Osteoblast (primary cell): ENCODE data around the gene C1S. TPM values are rescaled to one million over a fixed set of nuclear protein-coding genes. Genes with fewer than 3 reads are reported as not detected.

Source experiments
- DNase-seq: peaks from one replicate; pipeline ENCODE4 v3.0.0; 2011; ENCODE audit warnings: low spot score, mixed read lengths; ENCODE audit not compliant: insufficient read length; ENCODE audit errors: missing footprints
- H2AFZ ChIP-seq: 2 replicates; pipeline ENCODE4 v1.6.0; 2011; ENCODE audit warnings: mild to moderate bottlenecking, low read length
- H3K27ac ChIP-seq: 2 replicates; pipeline ENCODE4 v1.5.1; 2011; ENCODE audit warnings: mild to moderate bottlenecking, low read depth, low read length, moderate library complexity
- H3K27me3 ChIP-seq: 2 replicates; pipeline ENCODE4 v1.6.0; 2012; ENCODE audit warnings: mild to moderate bottlenecking, control low read depth, inconsistent platforms, low read length, moderate library complexity; ENCODE audit not compliant: insufficient read depth
- H3K36me3 ChIP-seq: 2 replicates; pipeline ENCODE4 v1.5.1; 2011; ENCODE audit warnings: mild to moderate bottlenecking, low read length, control low read depth, moderate library complexity; ENCODE audit not compliant: insufficient read depth
- H3K4me1 ChIP-seq: 2 replicates; pipeline ENCODE4 v1.5.1; 2011; ENCODE audit warnings: mild to moderate bottlenecking, low read length, control low read depth, moderate library complexity; ENCODE audit not compliant: insufficient read depth
- H3K4me2 ChIP-seq: 2 replicates; pipeline ENCODE4 v1.6.0; 2011; ENCODE audit warnings: mild to moderate bottlenecking, low read length; ENCODE audit not compliant: insufficient read depth
- H3K4me3 ChIP-seq: fragments of 200-600 bp; sonication (generic); 3 replicates; pipeline ENCODE4 v1.5.1; 2012; ENCODE audit warnings: mild to moderate bottlenecking, low read length, inconsistent platforms; ENCODE audit not compliant: insufficient read depth
- H3K79me2 ChIP-seq: 2 replicates; pipeline ENCODE4 v1.6.0; 2012; ENCODE audit warnings: mild to moderate bottlenecking, low read length, control low read depth, inconsistent platforms; ENCODE audit not compliant: insufficient read depth
- H3K9me3 ChIP-seq: 2 replicates; pipeline ENCODE4 v1.5.1; 2011; ENCODE audit warnings: low read depth, low read length, control low read depth
- H4K20me1 ChIP-seq: 2 replicates; pipeline ENCODE4 v1.6.0; 2012; ENCODE audit warnings: mild to moderate bottlenecking, low read length, control low read depth; ENCODE audit not compliant: insufficient read depth
- small RNA-seq: library from RNA; depleted of rRNA; stranded (forward); fragments of <200 nt; gene quantifications from one replicate; pipeline ENCODE3, GENCODE V24; 2012
- total RNA-seq: library from RNA; depleted of rRNA; stranded (reverse); fragments of >200 nt; gene quantifications from 2 replicates; pipeline ENCODE4 v1.2.3, GENCODE V29; 2012
- TF ChIP-seq, protein P1 (sequence below): IDR thresholded peaks from 2 replicates; pipeline ENCODE4 v1.5.1; 2011; ENCODE audit warnings: mild to moderate bottlenecking, low read depth, low read length, moderate library complexity; ENCODE audit errors: extremely low read depth

Gene C1S
- total RNA-seq, 1 donor: 443 TPM

DNA sequence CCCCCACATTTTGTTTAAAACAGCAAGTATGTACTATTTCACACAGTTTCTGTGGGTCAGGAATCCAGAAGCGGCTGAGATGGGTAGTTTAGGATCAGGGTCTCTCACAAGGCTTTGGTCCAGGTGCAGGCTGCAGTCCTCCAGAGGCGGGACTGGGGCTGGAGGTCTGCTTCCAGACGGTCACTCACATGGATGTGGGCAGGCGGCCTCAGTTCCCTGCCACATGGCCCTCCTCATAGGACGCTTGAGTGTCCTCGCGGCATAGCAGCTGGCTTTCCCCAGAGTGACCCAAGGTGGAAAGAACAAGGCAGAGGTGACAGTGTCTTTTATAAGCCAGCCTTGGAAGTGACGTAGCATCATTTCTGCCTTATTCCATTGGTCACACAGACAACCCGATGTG, 56.4 kb downstream of the C1S start:
- DNase-seq: no peak
- no peaks in the 10 kb centered on the region for H3K79me2 ChIP-seq
- H2AFZ ChIP-seq: no peak overlapping the region
- H3K27me3 ChIP-seq: no peaks in the 10 kb centered on the region
- H3K4me2 ChIP-seq: no peak overlapping the region
- peaks cover 5% of the 10 kb centered on the region for H3K36me3 ChIP-seq
- no peaks in the 10 kb centered on the region for H3K4me1 ChIP-seq
- no peaks in the 10 kb centered on the region for H3K9me3 ChIP-seq
- TF ChIP-seq, protein P1, sequence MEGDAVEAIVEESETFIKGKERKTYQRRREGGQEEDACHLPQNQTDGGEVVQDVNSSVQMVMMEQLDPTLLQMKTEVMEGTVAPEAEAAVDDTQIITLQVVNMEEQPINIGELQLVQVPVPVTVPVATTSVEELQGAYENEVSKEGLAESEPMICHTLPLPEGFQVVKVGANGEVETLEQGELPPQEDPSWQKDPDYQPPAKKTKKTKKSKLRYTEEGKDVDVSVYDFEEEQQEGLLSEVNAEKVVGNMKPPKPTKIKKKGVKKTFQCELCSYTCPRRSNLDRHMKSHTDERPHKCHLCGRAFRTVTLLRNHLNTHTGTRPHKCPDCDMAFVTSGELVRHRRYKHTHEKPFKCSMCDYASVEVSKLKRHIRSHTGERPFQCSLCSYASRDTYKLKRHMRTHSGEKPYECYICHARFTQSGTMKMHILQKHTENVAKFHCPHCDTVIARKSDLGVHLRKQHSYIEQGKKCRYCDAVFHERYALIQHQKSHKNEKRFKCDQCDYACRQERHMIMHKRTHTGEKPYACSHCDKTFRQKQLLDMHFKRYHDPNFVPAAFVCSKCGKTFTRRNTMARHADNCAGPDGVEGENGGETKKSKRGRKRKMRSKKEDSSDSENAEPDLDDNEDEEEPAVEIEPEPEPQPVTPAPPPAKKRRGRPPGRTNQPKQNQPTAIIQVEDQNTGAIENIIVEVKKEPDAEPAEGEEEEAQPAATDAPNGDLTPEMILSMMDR: no peak
- H3K4me3 ChIP-seq: no peak overlapping the region
- H4K20me1 ChIP-seq: no peaks in the 10 kb centered on the region
- no peak overlapping the region for H3K27ac ChIP-seq

DNA sequence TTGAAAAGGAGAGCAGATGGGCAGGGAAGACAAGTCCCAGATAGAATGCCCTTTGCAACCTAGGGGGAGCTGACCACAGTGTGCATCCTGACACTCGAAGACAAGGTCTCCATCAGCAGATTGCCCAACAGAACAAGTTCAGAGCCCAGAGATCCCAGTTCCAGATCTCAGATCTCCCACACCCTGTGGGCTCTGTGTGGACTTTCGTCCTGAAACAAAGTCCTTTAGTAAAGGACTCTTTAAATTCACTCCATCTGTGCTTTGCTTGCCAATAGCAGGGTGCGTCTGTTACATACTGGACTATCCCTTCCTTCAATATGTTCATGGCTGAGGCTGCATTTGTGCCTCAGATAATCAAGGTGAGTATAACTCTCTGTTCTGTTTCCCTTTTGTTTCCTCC, 57.2 kb downstream of the C1S start:
- Histone ChIP-seq H3K4me1 (no peaks in the 10 kb centered on the region), H3K36me3 (peaks cover 5% of the 10 kb centered on the region), H3K79me2 (no peaks in the 10 kb centered on the region), H3K4me2 (no peak overlapping the region), H3K27me3 (no peaks in the 10 kb centered on the region), H2AFZ (no peak overlapping the region), H3K4me3 (no peak overlapping the region), H3K9me3 (no peaks in the 10 kb centered on the region), H3K27ac (no peak overlapping the region), H4K20me1 (no peaks in the 10 kb centered on the region)
- no peak for DNase-seq
- TF ChIP-seq, protein P1: no peak

DNA sequence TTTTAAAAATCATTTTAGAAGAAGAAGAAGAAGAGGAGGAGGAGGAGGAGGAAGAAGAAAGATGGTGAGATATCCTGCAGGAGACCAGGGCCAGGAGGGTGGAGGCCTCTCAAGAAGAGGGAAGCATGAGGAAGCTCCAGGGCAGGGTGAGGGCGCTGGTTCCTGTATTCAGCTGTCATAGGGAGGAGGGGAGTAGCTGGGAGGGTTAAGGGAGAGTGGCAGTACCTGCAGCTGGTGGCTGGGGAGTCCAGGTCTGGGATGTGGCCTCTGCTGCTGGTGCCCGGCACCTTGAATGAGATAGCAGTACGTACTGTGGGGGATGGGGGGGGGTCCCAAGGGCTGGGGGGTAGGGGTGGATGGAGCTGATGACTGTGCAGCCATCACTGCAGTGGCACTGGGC, 58.4 kb downstream of the C1S start:
- Histone ChIP-seq H3K27me3 (no peaks in the 10 kb centered on the region), H4K20me1 (no peaks in the 10 kb centered on the region), H2AFZ (no peak overlapping the region), H3K27ac (no peak overlapping the region), H3K36me3 (peaks cover 5% of the 10 kb centered on the region), H3K4me3 (no peak overlapping the region), H3K9me3 (no peaks in the 10 kb centered on the region), H3K4me2 (no peak overlapping the region), H3K79me2 (no peaks in the 10 kb centered on the region), H3K4me1 (no peaks in the 10 kb centered on the region)
- no peak for DNase-seq
- TF ChIP-seq, protein P1: no peak

DNA sequence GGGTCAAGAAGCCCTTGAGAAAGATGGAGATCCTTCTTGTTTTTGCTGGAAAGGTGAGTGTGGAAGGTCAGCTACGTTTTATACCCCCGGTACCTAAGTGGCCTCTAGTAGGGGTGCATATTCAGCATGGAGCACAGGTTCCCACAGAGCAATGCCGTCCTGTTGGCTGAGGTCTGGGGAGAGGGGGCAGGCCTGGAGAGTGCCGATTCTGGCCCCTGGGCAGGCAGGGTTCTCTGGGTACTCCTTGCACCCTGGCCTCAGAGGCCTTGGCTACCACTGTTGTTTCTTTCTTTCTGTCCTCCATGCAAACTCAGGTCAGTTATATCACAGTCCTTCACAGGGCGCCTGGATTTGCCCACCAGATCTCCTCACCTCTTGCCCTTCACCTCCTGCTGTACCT, 59.6 kb downstream of the C1S start:
- Histone ChIP-seq H3K4me3 (no peak overlapping the region), H3K27ac (no peak overlapping the region), H3K4me2 (no peak overlapping the region), H3K9me3 (no peaks in the 10 kb centered on the region), H3K27me3 (no peaks in the 10 kb centered on the region), H3K79me2 (no peaks in the 10 kb centered on the region), H2AFZ (no peak overlapping the region), H4K20me1 (no peaks in the 10 kb centered on the region), H3K36me3 (peaks cover 5% of the 10 kb centered on the region), H3K4me1 (no peaks in the 10 kb centered on the region)
- DNase-seq: no peak
- TF ChIP-seq, protein P1: no peak

Small RNA genes lying within 50 kb of the gene (small RNA-seq; reads per million reads assigned to genes)
- not detected for gene AC006512.1
- not detected for gene RNU6-485P

Other genes starting within 250 kb of the C1S start
- gene GPR162, start 238.9 kb upstream of the C1S start, total RNA-seq: 1.4 and 5.0 TPM in 2 replicates
- 108 and 130 TPM in 2 replicates for gene P3H3, start 232.3 kb upstream of the C1S start, total RNA-seq
- gene GNB3, start 219.8 kb upstream of the C1S start, total RNA-seq: 1.4 and 2.7 TPM in 2 replicates
- 4.0 and 5.0 TPM in 2 replicates for gene CDCA3, start 209.4 kb upstream of the C1S start, total RNA-seq
- 65.7 and 77.1 TPM in 2 replicates for gene USP5, start 208.6 kb upstream of the C1S start, total RNA-seq
- gene TPI1, start 193.2 kb upstream of the C1S start, total RNA-seq: 385 and 553 TPM in 2 replicates
- 11.5 and 11.9 TPM in 2 replicates for gene SPSB2, start 187.4 kb upstream of the C1S start, total RNA-seq
- gene LRRC23, start 155.9 kb upstream of the C1S start, total RNA-seq: 7.1 and 7.6 TPM in 2 replicates
- gene ENO2, start 146.1 kb upstream of the C1S start, total RNA-seq: 8.5 and 13.4 TPM in 2 replicates
- gene ATN1, start 132.8 kb upstream of the C1S start, total RNA-seq: 10.3 and 14.1 TPM in 2 replicates
- gene RNU7-1, start 116.9 kb upstream of the C1S start, total RNA-seq: not detected in 2 replicates
- gene C12orf57, start 116.7 kb upstream of the C1S start, total RNA-seq: 81.4 and 93.4 TPM in 2 replicates
- gene PTPN6, start 109.4 kb upstream of the C1S start, total RNA-seq: 0.29 and 0.36 TPM in 2 replicates
- gene PHB2, start 90.1 kb upstream of the C1S start, total RNA-seq: 161 and 168 TPM in 2 replicates
- 21.0 and 25.3 TPM in 2 replicates for gene EMG1, start 89.8 kb upstream of the C1S start, total RNA-seq
- gene LPCAT3, start 42.2 kb upstream of the C1S start, total RNA-seq: 20.3 and 23.6 TPM in 2 replicates
- gene C1R, start 31.7 kb downstream of the C1S start, total RNA-seq: 313 and 330 TPM in 2 replicates
- 63.7 and 67.5 TPM in 2 replicates for gene C1RL, start 48.5 kb downstream of the C1S start, total RNA-seq
- not detected in 2 replicates for gene RBP5, start 68.2 kb downstream of the C1S start, total RNA-seq
- gene CLSTN3, start 69.7 kb downstream of the C1S start, total RNA-seq: 6.2 and 7.6 TPM in 2 replicates
- 35.7 and 48.5 TPM in 2 replicates for gene PEX5, start 129.0 kb downstream of the C1S start, total RNA-seq
- not detected in 2 replicates for gene ACSM4, start 243.4 kb downstream of the C1S start, total RNA-seq